Measurements from ENCODE around the gene BRICD5.
A peak's percentile ranks its signal among the peaks of the same experiment; 100 is the strongest.

BRICD5 gene

GRCh38 chr16:2183671-2184070 lies 27.0 kb downstream of the BRICD5 start:
- no peak for DNase-seq (ENCODE audit: extremely low read depth in 1 of 2, low read depth in 1 of 2)

- DNase-seq (ENCODE audit: extremely low read depth in 1 of 2, low read depth in 1 of 2), result no peak
Observed at GRCh38 chr16:2181952-2182351, 28.7 kb downstream of the BRICD5 start.

- DNase-seq (ENCODE audit: extremely low read depth in 1 of 2, low read depth in 1 of 2), result no peak
Observed at GRCh38 chr16:2180962-2181923, 29.4 kb downstream of the BRICD5 start.

GRCh38 chr16:2180461-2180860 lies 30.2 kb downstream of the BRICD5 start:
- no peak for DNase-seq (ENCODE audit: extremely low read depth in 1 of 2, low read depth in 1 of 2)

GRCh38 chr16:2179576-2179975 lies 31.1 kb downstream of the BRICD5 start:
- no peak for DNase-seq (ENCODE audit: extremely low read depth in 1 of 2, low read depth in 1 of 2)

- no peak for DNase-seq (ENCODE audit: extremely low read depth in 1 of 2, low read depth in 1 of 2)
Observed at GRCh38 chr16:2179107-2179501, 31.6 kb downstream of the BRICD5 start.

GRCh38 chr16:2178321-2179106 lies 32.1 kb downstream of the BRICD5 start:
- DNase-seq (ENCODE audit: extremely low read depth in 1 of 2, low read depth in 1 of 2), result peak in 1 of 2 donors; percentile 19

- DNase-seq (ENCODE audit: extremely low read depth in 1 of 2, low read depth in 1 of 2), result no peak
Observed at GRCh38 chr16:2177561-2177960, 33.1 kb downstream of the BRICD5 start.

GRCh38 chr16:2177101-2177500 lies 33.6 kb downstream of the BRICD5 start:
- DNase-seq (ENCODE audit: extremely low read depth in 1 of 2, low read depth in 1 of 2), result no peak

- no peak for DNase-seq (ENCODE audit: extremely low read depth in 1 of 2, low read depth in 1 of 2)
Observed at GRCh38 chr16:2176047-2176446, 34.6 kb downstream of the BRICD5 start.

- DNase-seq (ENCODE audit: extremely low read depth in 1 of 2, low read depth in 1 of 2), result no peak
Observed at GRCh38 chr16:2175454-2175853, 35.2 kb downstream of the BRICD5 start.

GRCh38 chr16:2174396-2175131 lies 36.1 kb downstream of the BRICD5 start:
- no peak for DNase-seq (ENCODE audit: extremely low read depth in 1 of 2, low read depth in 1 of 2)

- DNase-seq (ENCODE audit: extremely low read depth in 1 of 2, low read depth in 1 of 2), result no peak
Observed at GRCh38 chr16:2173916-2174315, 36.7 kb downstream of the BRICD5 start.

GRCh38 chr16:2173366-2173765 lies 37.3 kb downstream of the BRICD5 start:
- DNase-seq (ENCODE audit: extremely low read depth in 1 of 2, low read depth in 1 of 2), result no peak

GRCh38 chr16:2172688-2173335 lies 37.9 kb downstream of the BRICD5 start:
- no peak for DNase-seq (ENCODE audit: extremely low read depth in 1 of 2, low read depth in 1 of 2)

GRCh38 chr16:2171601-2172178 lies 39.0 kb downstream of the BRICD5 start:
- DNase-seq (ENCODE audit: extremely low read depth in 1 of 2, low read depth in 1 of 2), result no peak

GRCh38 chr16:2170587-2171435 lies 39.9 kb downstream of the BRICD5 start:
- no peak for DNase-seq (ENCODE audit: extremely low read depth in 1 of 2, low read depth in 1 of 2)

GRCh38 chr16:2170080-2170479 lies 40.6 kb downstream of the BRICD5 start:
- DNase-seq (ENCODE audit: extremely low read depth in 1 of 2, low read depth in 1 of 2), result no peak

- no peak for DNase-seq (ENCODE audit: extremely low read depth in 1 of 2, low read depth in 1 of 2)
Observed at GRCh38 chr16:2167068-2167638, 43.5 kb downstream of the BRICD5 start.

Data from activated CD8-positive, alpha-beta memory T cell treated with anti-CD3 and anti-CD28 coated beads for 1 hour (primary cell).